Measurements from ENCODE around the gene FMNL3. TPM values are rescaled to one million over a fixed set of nuclear protein-coding genes. Genes with fewer than 3 reads are reported as not detected.
A peak's percentile ranks its signal among the peaks of the same experiment; 100 is the strongest.
"Not testable (repeated sequence)": the region's sequence is repeated elsewhere in the genome, so short reads cannot be mapped to it uniquely, and the experiment has no call there.

Gene FMNL3
- polyA plus RNA-seq, 1 experiment: 15.8 TPM

DNA sequence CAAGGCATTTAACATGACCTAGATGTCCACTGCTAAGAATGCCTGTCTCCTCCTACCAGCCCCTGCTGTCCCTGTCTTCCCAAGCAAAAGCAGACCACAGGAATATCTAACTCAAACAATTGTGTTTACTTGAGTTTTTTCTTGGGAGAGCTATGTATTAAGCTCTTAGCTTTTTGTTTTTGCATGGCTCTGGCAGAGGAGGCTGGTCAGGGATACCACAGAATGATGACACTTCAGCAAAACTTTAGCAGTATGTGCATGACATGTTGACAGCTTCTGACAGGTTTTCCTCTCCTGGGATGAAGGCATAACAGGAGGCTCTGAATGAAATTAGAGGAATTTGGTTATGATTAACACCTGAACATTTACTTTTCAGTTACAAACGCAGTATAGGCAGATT is 41.1 kb upstream of the FMNL3 start:
- Histone ChIP-seq H3K27ac (ENCODE audit: low read depth, low read length) (peak overlapping the region; percentile 48), H3K9me3 (ENCODE audit: control insufficient read depth, insufficient read depth, low read length) (no peaks in the 10 kb centered on the region), H3K4me3 (ENCODE audit: low read depth, low read length) (no peak overlapping the region), H3K27me3 (ENCODE audit: control insufficient read depth, insufficient read depth, low read length) (no peaks in the 10 kb centered on the region)
- TF ChIP-seq, protein P1, sequence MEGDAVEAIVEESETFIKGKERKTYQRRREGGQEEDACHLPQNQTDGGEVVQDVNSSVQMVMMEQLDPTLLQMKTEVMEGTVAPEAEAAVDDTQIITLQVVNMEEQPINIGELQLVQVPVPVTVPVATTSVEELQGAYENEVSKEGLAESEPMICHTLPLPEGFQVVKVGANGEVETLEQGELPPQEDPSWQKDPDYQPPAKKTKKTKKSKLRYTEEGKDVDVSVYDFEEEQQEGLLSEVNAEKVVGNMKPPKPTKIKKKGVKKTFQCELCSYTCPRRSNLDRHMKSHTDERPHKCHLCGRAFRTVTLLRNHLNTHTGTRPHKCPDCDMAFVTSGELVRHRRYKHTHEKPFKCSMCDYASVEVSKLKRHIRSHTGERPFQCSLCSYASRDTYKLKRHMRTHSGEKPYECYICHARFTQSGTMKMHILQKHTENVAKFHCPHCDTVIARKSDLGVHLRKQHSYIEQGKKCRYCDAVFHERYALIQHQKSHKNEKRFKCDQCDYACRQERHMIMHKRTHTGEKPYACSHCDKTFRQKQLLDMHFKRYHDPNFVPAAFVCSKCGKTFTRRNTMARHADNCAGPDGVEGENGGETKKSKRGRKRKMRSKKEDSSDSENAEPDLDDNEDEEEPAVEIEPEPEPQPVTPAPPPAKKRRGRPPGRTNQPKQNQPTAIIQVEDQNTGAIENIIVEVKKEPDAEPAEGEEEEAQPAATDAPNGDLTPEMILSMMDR (IDR thresholded peaks at IDR 0.05; ENCODE audit: low read depth, low read length): no peak
- ChIA-PET CTCF (interaction anchor here (0.9 to 2.8 kb wide), 3 partner anchors 9 to 101 kb away, joined by 3 to 13 read pairs (median 3); no protein-coding TSS in a partner anchor), POLR2A (no interaction called here)
- no peak for DNase-seq (ENCODE audit: low read depth, low spot score)

DNA sequence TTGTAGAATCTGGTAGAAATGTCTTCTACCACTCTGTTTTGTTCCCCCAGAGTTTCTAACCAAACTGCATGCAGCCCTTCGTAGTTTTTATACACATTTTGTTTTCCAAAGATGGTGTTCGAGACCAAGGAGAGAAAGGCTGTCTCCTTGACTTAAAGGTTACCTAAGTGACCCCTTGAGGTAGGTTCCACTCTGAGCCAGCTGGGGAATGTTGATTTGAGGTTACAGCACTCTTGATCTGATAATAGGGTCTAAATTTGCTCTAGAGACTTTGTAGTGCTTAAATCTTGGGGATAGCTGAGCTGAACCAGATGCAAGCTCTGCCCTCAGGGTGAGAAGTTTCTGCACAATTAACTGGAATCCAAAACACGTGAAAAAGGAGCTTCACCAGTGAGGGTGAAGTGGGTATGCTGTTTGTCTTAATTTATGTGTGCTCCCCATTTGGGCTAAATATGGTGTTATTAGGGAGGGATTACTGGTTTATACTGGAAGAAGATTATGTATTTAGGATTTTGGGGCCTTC is 37.2 kb upstream of the FMNL3 start:
- Histone ChIP-seq H3K27ac (ENCODE audit: low read depth, low read length) (no peak overlapping the region), H3K9me3 (ENCODE audit: control insufficient read depth, insufficient read depth, low read length) (no peaks in the 10 kb centered on the region; the same call in 1 of the 2 replicates), H3K27me3 (ENCODE audit: control insufficient read depth, insufficient read depth, low read length) (no peaks in the 10 kb centered on the region), H3K4me3 (ENCODE audit: low read depth, low read length) (no peak overlapping the region)
- DNase-seq (ENCODE audit: low read depth, low spot score): no peak
- ChIA-PET CTCF (no interaction called here), POLR2A (interaction anchor here (0.5 to 0.6 kb wide), 2 partner anchors 71 to 121 kb away, joined by 3 to 6 read pairs; partner anchors contain the start of gene PRPF40B)
- TF ChIP-seq, protein P1 (IDR thresholded peaks at IDR 0.05; ENCODE audit: low read depth, low read length): no peak

DNA sequence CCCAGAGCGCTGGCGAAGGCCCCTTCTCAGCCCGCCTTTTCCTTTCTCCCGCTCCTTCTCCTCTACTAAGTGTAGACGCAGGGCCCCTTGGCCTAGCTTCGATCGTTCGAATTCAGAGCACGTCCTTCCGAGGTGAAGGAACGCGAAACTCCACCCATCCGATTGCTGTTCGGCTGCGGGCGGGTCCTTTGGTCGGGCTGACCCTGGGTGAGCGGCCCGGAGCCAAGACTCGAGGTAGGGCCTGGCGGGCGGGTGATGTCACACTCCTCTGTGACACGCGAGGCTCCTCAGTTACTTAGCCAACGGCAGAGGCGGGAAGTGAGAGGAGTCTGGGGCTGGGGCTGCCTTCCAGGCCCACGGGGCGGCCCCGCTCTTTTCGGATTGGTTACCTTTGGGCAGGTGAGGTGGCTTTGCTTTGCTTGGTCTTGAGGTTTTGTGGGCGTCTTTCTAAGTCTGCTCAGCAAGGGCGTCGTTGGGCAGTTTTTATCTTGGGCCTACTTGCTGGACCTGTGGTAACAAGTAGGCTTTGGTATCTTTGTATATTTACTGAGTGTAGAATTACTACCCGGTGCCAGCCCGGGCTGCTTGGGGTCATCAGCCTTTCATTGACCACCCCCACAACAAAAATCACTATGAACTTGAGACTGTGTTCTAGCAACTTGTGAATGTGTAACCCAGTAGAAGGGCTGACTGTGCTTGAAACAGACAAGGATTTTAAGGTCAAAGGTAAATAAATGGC is 34.8 kb upstream of the FMNL3 start:
- no peaks in the 10 kb centered on the region; the same call in 1 of the 2 replicates for H3K9me3 ChIP-seq (ENCODE audit: control insufficient read depth, insufficient read depth, low read length)

DNA sequence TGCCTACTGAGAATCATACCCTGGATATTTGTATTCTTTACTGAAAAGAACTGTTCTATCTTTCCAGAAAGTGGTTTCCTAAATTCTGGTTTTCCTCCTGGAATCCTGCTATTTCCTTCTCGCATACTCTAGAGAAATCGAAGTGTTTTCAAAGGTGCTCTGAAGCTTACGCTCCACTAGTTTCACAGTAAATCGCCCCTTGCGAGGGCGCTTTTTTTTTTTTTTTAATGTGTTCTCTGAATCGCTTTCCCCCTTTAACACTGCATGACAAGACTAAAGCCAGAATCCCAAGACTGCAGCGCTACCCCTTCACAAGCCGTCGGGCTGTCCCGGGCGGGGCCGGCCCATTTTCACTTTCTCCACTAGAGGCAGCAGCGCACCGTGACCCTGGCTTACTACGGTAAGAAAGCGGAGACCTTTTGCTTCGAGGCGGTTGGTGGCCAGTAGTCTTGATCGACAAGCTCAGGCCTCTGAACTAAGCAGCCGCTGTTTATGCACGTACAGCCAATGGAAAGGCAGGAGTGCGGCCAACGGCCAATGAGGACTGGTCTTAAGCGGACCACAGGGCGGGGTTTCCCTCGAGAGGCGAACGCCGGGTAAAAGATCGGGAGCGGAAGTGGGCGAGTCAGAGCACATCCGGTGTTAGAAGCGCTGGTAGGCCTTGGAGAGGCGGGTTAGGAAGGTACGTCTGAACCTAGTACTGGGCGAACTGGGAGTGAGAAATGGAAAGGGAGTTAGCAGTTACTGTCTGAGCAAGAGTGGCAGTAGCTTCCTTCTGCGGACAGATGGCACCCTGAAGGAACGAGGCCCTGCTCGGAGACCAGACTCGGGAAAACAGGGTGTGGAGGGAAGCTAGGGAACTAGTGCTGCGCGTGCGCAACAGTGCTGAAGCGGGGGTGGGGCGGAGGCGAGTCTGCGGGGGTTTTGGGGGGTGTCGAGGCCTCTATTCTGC is 34.0 kb upstream of the FMNL3 start, which contains the start of gene TMBIM6:
Gene TMBIM6 (plus strand): TSS at position 628 of the 952 bp plus-strand sequence. CDS start 10,937 bp downstream, outside the sequence.
- peak; percentile 100 for DNase-seq (ENCODE audit: low read depth, low spot score)
- ChIA-PET CTCF (interaction anchor here (0.5 to 2.3 kb wide), 56 partner anchors 8 to 731 kb away, joined by 3 to 22 read pairs (median 4); partner anchors contain the start of genes NCKAP5L and PRPF40B), POLR2A (interaction anchor here (0.5 to 1.7 kb wide), 40 partner anchors 11 to 519 kb away, joined by 3 to 17 read pairs (median 4); partner anchors contain the start of genes CERS5, FMNL3, NCKAP5L and PRPF40B)
- no peaks in the 10 kb centered on the region; the same call in 1 of the 2 replicates for H3K9me3 ChIP-seq (ENCODE audit: control insufficient read depth, insufficient read depth, low read length)
- TF ChIP-seq, protein P1 (IDR thresholded peaks at IDR 0.05; ENCODE audit: low read depth, low read length): peak; percentile 96
- H3K27me3 ChIP-seq (ENCODE audit: control insufficient read depth, insufficient read depth, low read length): no peaks in the 10 kb centered on the region
- H3K27ac ChIP-seq (ENCODE audit: low read depth, low read length): peak within 1 kb of the TSS; percentile 97
- H3K4me3 ChIP-seq (ENCODE audit: low read depth, low read length): peak within 1 kb of the TSS; percentile 100

More for the DNA sequence above, 34.8 kb upstream of the FMNL3 start:
- ChIA-PET POLR2A (interaction anchor here (0.6 to 1.7 kb wide), 32 partner anchors 10 to 481 kb away, joined by 3 to 17 read pairs (median 5); partner anchors contain the start of genes CERS5, FMNL3, NCKAP5L and PRPF40B), CTCF (interaction anchor here (0.6 to 2.3 kb wide), 48 partner anchors 8 to 732 kb away, joined by 3 to 22 read pairs (median 4); partner anchors contain the start of gene NCKAP5L)
- peak; percentile 38 for DNase-seq (ENCODE audit: low read depth, low spot score)
- Histone ChIP-seq H3K27me3 (ENCODE audit: control insufficient read depth, insufficient read depth, low read length) (no peaks in the 10 kb centered on the region), H3K27ac (ENCODE audit: low read depth, low read length) (peak overlapping the region; percentile 97), H3K4me3 (ENCODE audit: low read depth, low read length) (peak overlapping the region; percentile 100)
- TF ChIP-seq, protein P1 (IDR thresholded peaks at IDR 0.05; ENCODE audit: low read depth, low read length): no peak

DNA sequence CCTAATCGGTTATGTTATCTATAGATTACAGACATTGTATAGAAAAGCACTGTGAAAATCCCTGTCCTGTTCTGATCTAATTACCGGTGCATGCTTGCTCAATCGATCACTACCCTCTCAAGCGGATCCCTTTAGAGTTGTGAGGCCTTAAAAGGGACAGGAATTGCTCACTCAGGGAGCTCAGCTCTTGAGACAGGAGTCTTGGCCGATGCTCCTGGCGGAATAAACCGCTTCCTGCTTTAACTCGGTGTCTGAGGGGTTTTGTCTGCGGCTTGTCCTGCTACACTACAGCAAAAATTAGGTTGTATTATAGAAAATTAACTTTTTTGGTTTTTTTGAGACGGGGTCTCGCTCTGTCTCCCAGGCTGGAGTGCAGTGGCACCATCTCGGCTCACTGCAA is 33.1 kb upstream of the FMNL3 start:
- H3K27me3 ChIP-seq (ENCODE audit: control insufficient read depth, insufficient read depth, low read length); H3K9me3 ChIP-seq (ENCODE audit: control insufficient read depth, insufficient read depth, low read length); DNase-seq (ENCODE audit: low read depth, low spot score); H3K27ac ChIP-seq (ENCODE audit: low read depth, low read length); H3K4me3 ChIP-seq (ENCODE audit: low read depth, low read length): not testable (repeated sequence)
- ChIA-PET CTCF (interaction anchor here (0.5 to 2.3 kb wide), 18 partner anchors 8 to 345 kb away, joined by 3 to 22 read pairs (median 7); partner anchors contain the start of gene PRPF40B), POLR2A (interaction anchor here (1.7 kb wide), 1 partner anchor 25 kb away, joined by 5 read pairs; no protein-coding TSS in a partner anchor)

DNA sequence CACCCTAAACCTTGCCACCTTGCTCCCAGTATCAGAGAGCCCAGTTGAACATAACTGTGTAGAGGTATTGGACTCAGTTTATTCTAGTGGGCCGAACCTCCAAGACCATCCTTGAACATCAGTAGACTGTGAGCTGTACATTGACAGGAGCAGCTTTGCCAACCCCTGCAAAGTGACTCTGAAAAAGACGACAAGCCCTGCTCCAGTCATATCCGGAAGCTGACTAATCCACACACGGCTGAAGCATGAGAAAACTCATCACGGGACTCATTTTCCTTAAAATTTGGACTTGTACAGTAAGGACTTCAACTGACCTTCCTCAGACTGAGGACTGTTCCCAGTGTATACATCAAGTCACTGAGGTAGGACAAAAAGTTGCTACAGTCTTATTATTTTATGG is 31.5 kb upstream of the FMNL3 start:
- H3K9me3 ChIP-seq (ENCODE audit: control insufficient read depth, insufficient read depth, low read length); H3K27me3 ChIP-seq (ENCODE audit: control insufficient read depth, insufficient read depth, low read length); POLR2A ChIA-PET; DNase-seq (ENCODE audit: low read depth, low spot score); H3K27ac ChIP-seq (ENCODE audit: low read depth, low read length); H3K4me3 ChIP-seq (ENCODE audit: low read depth, low read length): not testable (repeated sequence)
- CTCF ChIA-PET: interaction anchor here (1.1 kb wide), 1 partner anchor 31 kb away, joined by 3 read pairs; no protein-coding TSS in a partner anchor

DNA sequence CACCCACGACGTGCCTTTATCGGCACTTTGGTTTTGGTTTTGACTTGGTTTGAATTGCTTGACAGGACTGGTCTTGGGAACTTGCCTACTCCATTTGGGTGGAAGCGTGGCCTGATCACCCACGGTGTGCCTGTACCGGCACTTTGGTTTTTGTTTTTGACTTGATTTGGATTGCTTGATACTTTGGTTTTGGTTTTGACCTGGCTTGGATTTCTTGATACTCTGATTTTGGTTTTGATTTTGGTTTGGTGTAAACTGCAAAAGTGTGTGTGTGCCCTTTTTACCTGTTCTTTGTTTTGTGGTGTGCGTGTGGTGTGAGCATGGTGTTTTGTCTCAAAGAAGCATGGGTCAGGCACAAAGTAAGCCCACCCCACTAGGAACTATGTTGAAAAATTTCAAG is 27.7 kb upstream of the FMNL3 start:
- POLR2A ChIA-PET; DNase-seq (ENCODE audit: low read depth, low spot score); H3K27ac ChIP-seq (ENCODE audit: low read depth, low read length); H3K4me3 ChIP-seq (ENCODE audit: low read depth, low read length); H3K9me3 ChIP-seq (ENCODE audit: control insufficient read depth, insufficient read depth, low read length); CTCF ChIA-PET: not testable (repeated sequence)
- H3K27me3 ChIP-seq (ENCODE audit: control insufficient read depth, insufficient read depth, low read length): peaks cover 15% of the 10 kb centered on the region

All from AG04450 (cell line).